GM12864 (cell line): ENCODE results near the gene SULT4A1.
A peak's percentile ranks its signal among the peaks of the same experiment; 100 is the strongest.

Source experiments
- DNase-seq: peaks from one replicate; pipeline ENCODE4 v3.0.0-alpha.2; 2011; ENCODE audit warnings: low read depth
- H3K4me3 ChIP-seq: 2 replicates; pipeline ENCODE4 v1.5.1; 2011; ENCODE audit warnings: mild to moderate bottlenecking, low read depth, low read length, control low read depth
- CTCF ChIP-seq: IDR thresholded peaks from 2 replicates; pipeline ENCODE4 v1.5.1; 2011; ENCODE audit warnings: low read depth, mild to moderate bottlenecking, moderate library complexity, low read length, control low read depth, inconsistent platforms; ENCODE audit errors: missing control alignments

Gene SULT4A1

DNA sequence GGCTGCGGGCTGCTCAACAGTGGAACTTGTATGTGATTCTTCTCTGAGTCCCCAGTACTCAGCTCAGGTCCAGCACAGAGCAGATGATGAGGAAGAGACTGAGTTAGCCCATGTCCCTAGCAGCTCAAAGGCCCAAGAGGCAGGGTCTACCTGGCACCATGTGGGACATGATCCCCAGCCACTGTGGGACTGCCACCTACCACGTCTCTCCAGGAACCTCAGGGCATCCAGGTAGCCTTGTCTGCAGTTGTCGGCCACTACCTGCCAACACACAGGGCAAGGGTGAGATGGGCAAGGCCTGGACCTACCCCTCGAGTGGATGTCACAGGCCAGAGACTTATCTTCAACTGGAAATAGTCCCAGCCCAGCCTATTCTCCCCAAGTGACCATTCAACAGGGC, 25.1 kb upstream of the SULT4A1 start:
- TF ChIP-seq CTCF, result no peak
- H3K4me3 ChIP-seq, result no peak overlapping the region
- no peak for DNase-seq

DNA sequence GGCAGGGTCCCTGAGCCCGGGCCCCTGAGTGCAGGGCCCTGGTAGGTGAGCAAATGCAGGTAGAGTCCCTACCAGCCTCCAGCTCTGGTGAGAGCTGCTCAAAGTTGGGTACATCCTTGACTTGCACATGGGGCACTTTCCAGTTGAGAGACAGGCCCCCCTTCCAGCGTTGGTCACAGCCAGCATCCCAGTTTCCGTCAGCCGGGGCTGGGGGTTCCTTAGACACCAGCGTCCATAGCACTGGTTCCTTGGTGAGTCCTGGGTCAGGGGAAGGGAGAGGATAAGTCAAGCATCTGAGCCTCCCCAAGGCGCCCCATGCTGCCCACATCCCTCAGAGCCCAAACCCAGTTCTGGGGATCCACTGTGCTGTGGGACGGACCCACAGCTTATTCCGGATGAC, 23.9 kb upstream of the SULT4A1 start:
- H3K4me3 ChIP-seq, result no peak overlapping the region
- no peak for TF ChIP-seq CTCF
- DNase-seq, result no peak

DNA sequence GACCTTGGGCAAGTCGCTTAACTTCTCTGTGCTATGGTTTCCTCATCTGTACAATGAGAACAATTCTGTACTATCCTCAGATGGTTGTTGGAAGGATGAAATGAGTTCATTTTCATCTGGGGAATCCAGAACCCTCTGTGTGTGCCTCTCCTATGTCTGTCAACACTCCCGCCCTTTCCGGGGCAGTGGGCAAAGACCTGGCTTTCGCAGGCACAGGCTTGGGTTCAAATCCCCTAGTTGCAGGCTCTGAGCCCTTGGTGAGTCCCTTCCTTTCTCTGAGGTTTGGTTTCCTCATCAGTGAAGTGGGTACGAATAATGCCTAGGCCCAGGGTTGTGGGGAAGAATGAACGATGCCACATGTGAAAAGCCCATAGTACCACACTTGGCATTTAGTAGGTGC, 23.5 kb upstream of the SULT4A1 start:
- TF ChIP-seq CTCF, result no peak
- H3K4me3 ChIP-seq, result no peak overlapping the region
- no peak for DNase-seq

DNA sequence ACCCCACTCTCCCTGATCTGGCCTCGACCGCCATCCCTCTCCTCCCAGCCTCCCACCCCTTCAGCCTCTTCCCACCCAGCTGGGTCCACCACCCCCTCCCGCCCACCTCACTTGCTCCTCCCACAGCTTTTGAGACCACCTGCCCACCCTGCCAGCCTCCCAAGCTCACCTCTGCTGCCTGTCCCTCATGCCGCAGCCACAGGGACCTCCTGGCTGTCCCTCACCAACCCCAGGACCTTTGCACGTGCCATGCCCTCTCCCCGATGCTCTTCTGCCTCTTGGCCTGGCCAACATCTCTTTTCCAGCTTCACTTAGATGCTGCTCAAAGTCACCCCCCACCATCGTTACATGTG, 23.0 kb upstream of the SULT4A1 start:
- no peak overlapping the region for H3K4me3 ChIP-seq
- TF ChIP-seq CTCF, result no peak
- DNase-seq, result no peak

- DNase-seq, result peak; percentile 78
- peak; percentile 96 for TF ChIP-seq CTCF
- H3K4me3 ChIP-seq, result peak overlapping the region; percentile 22
Observed at GRCh38 chr22:43884600-43885318, 22.4 kb upstream of the SULT4A1 start.

DNA sequence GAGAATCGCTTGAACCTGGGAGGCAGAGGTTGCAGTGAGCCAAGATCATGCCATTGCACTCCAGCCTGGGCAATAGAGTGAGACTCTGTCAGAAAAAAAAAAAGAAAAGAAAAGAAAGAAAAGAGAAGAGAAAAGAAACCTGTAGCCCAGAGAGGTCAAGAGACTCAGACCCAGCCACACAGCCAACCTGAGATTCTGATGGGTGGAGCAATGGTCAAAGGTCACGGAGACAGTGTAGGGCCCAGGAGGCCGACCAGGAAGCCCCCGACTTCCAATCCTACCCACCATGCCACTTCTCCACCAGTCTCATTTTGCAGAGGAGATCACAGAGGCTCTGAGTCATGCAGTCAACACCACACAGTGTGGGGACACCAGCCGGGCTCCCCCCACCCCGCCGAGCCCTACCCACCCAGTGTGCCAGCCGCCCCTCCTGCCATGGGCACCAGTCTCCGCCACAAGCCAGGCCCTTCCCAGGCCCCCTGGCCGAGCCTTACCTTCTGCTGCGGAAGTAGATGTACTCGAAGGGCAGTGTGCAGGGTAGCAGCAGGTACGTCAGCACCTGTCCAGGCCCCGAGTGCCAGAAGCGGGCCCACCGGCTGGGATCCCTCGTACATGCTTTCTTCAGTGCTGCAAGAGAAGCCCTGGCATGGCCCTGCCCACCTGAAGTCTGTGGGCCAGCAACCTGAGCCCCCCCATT, 21.6 kb upstream of the SULT4A1 start:
- DNase-seq, result no peak
- H3K4me3 ChIP-seq, result no peak overlapping the region
- TF ChIP-seq CTCF, result no peak
